Colonic mucosa (tissue), 4 donors: Measurements from ENCODE around the gene OS9. TPM values are rescaled to one million over a fixed set of nuclear protein-coding genes. Genes with fewer than 3 reads are reported as not detected.

Experiments
- DNase-seq: peaks from one replicate; pipeline ENCODE4 v3.0.0-alpha.2; 2020
- H3K27ac ChIP-seq: fragments of 200-600 bp; one replicate; pipeline ENCODE4 v1.8.0; 2021
- H3K27me3 ChIP-seq: fragments of 200-600 bp; one replicate; pipeline ENCODE4 v1.8.0; 2021
- H3K36me3 ChIP-seq: fragments of 200-600 bp; one replicate; pipeline ENCODE4 v1.8.0; 2021
- H3K4me1 ChIP-seq: fragments of 200-600 bp; one replicate; pipeline ENCODE4 v1.8.0; 2021; ENCODE audit warnings: mild to moderate bottlenecking
- H3K4me3 ChIP-seq: fragments of 200-600 bp; one replicate; pipeline ENCODE4 v1.8.0; 2021
- H3K9ac ChIP-seq, 2 donors: one replicate each; pipeline ENCODE4 v1.7.0; 2013; ENCODE audit warnings: control low read depth in 2 of 2, low read depth in 2 of 2, low read length in 2 of 2
- H3K9me3 ChIP-seq: fragments of 200-600 bp; one replicate; pipeline ENCODE4 v1.8.0; 2021
- intact Hi-C: fragments of 100-400 bp; cut with DNase I; formaldehyde crosslinking; loops from one replicate; pipeline ENCODE4 v1.14.1; 2022
- total RNA-seq, 2 donors: library from RNA; stranded (reverse); fragmentation: NEBNext Ultra II Directional in 1 of 2; extraction: Animal tissue kit (Norgen Biotek cat#: 25700) in 1 of 2; gene quantifications; one replicate each; pipeline ENCODE4 v1.2.1, GENCODE V29; 2021
- TF ChIP-seq, protein P1 (sequence below): fragments of 200-600 bp; IDR thresholded peaks from one replicate; pipeline ENCODE4 v1.8.0; 2022; ENCODE audit warnings: antibody characterized with exemption, mild to moderate bottlenecking
- donor health status: healthy.
- donor health status: DM: no; HTN: no; CAD: no.
- donor health status: DM: no; HTN: no; CAD: no.

Gene OS9
- total RNA-seq, 2 donors from 2014 or later: 219 to 284 TPM

DNA sequence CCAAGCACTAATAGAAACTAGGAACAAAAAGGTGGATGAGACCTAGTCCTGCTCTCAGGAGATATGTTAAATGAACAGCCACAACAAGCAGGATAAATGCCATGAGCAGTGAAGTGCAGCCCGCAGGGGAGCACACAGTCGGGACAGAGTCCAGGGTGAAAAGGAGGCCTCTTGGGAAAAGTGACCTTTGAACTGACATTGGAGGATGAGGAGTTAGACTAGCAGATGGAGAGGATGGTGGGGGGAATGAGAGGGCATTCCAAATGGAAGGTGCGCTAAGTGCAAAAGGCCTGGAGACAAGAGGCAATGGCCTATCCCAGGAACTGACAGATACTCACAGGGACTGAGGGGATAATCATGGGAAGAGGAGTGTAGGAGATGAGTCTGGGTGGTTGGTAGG, 4.5 kb downstream of the OS9 start:
- no peak for DNase-seq
- Histone ChIP-seq H3K36me3 (peaks cover 9% of the 10 kb centered on the region), H3K9me3 (no peaks in the 10 kb centered on the region), H3K27me3 (no peaks in the 10 kb centered on the region), H3K27ac (no peak overlapping the region), H3K4me3 (no peak overlapping the region), H3K4me1 (peaks cover 6% of the 10 kb centered on the region), H3K9ac (no peak overlapping the region)
- intact Hi-C loops: no loop called here
- TF ChIP-seq, protein P1, sequence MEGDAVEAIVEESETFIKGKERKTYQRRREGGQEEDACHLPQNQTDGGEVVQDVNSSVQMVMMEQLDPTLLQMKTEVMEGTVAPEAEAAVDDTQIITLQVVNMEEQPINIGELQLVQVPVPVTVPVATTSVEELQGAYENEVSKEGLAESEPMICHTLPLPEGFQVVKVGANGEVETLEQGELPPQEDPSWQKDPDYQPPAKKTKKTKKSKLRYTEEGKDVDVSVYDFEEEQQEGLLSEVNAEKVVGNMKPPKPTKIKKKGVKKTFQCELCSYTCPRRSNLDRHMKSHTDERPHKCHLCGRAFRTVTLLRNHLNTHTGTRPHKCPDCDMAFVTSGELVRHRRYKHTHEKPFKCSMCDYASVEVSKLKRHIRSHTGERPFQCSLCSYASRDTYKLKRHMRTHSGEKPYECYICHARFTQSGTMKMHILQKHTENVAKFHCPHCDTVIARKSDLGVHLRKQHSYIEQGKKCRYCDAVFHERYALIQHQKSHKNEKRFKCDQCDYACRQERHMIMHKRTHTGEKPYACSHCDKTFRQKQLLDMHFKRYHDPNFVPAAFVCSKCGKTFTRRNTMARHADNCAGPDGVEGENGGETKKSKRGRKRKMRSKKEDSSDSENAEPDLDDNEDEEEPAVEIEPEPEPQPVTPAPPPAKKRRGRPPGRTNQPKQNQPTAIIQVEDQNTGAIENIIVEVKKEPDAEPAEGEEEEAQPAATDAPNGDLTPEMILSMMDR: no peak

DNA sequence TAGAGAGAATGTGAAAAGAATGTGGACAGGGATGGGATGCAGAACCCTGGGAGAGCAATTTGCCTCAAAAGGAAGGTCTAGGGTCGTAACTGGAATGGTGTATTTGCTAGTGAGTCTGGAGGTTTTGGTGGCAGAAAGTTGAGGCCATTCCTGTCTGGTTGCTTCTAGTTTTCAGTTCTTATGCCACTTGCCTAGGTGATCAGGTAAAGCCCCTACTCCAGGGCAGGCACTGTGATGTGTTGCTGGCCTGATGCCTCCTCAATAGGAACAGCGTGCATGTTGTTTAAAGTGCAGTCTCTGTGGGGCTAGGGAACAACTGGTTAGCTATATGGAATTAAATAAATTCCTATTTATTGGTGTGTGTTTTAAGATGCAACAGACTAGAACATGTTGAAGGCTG, 6.4 kb downstream of the OS9 start:
- Histone ChIP-seq H3K27ac (no peak overlapping the region), H3K27me3 (no peaks in the 10 kb centered on the region), H3K4me3 (no peak overlapping the region), H3K36me3 (peaks cover 9% of the 10 kb centered on the region), H3K9me3 (no peaks in the 10 kb centered on the region), H3K4me1 (no peaks in the 10 kb centered on the region), H3K9ac (no peak overlapping the region)
- TF ChIP-seq, protein P1: no peak
- DNase-seq: no peak
- intact Hi-C loops: no loop called here

DNA sequence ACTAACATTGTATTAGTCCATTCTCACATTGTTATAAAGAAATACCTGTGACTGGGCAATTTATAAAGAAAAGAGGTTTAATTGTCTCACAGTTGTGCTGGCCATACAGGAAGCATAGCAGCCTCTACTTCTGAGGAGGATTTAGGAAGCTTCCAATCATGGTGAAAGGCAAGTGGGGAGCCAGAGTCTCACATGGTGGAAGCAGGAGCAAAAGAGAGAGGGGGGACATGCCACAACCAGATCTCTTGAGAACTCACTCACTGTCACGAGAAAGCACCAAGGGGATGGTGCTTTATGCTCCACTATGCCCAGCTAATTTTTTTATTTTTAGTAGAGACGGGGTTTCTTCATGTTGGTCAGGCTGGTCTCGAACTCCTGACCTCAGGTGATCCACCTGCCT, 13.3 kb downstream of the OS9 start:
- no peak overlapping the region for H3K4me3 ChIP-seq
- intact Hi-C loops: no loop called here
- H3K27ac ChIP-seq: no peak overlapping the region
- no peak overlapping the region for H3K9ac ChIP-seq
- no peaks in the 10 kb centered on the region for H3K27me3 ChIP-seq
- H3K36me3 ChIP-seq: no peaks in the 10 kb centered on the region
- no peak for DNase-seq
- TF ChIP-seq, protein P1: no peak
- no peaks in the 10 kb centered on the region for H3K9me3 ChIP-seq
- H3K4me1 ChIP-seq: no peaks in the 10 kb centered on the region

DNA sequence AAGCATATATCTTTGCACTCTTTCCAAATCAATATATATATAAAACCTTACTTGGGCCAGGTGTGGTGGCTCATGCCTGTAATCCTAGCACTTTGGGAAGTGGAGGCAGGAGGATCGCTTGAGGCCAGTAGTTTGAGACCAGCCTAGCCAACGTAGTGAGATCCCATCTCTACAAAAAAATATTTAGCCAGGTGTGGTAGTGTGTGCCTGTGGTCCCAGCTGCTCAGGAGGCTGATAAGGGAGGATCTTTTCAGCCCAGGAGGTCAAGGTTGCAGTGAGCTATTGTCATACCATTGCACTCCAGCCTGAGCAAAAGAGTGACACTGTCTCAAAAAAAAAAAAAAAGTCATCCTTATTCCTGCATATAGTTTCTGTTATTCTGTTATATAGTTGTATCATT, 14.4 kb downstream of the OS9 start:
- no peaks in the 10 kb centered on the region for H3K4me1 ChIP-seq
- DNase-seq: no peak
- TF ChIP-seq, protein P1: no peak
- no peak overlapping the region for H3K4me3 ChIP-seq
- H3K36me3 ChIP-seq: no peaks in the 10 kb centered on the region
- no peaks in the 10 kb centered on the region for H3K27me3 ChIP-seq
- H3K9ac ChIP-seq: no peak overlapping the region
- no peaks in the 10 kb centered on the region for H3K9me3 ChIP-seq
- H3K27ac ChIP-seq: no peak overlapping the region
- intact Hi-C loops: no loop called here

DNA sequence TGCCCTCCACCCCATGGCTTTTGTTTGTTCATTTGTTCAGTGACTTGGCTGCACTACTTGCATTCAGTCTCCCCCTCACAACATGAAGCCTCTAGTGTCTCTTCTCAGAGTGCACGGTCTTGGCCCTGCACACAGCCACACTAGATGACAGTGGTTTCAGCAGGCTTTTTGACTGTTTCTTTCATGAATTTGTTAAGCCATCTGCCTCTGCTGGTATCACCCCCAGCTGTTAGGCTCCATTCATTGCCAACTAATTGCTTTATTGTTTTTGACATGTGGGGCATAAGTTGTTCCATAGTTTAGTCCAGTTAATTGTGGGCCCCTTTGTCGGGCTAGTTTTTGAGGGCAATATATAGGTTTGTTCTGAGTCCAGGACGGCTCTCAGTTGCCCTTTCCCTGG, 18.8 kb downstream of the OS9 start:
- H3K27ac ChIP-seq: no peak overlapping the region

More for the DNA sequence above, 18.8 kb downstream of the OS9 start:
- TF ChIP-seq, protein P1: no peak
- Histone ChIP-seq H3K36me3 (peaks cover 9% of the 10 kb centered on the region), H3K4me3 (no peak overlapping the region), H3K9me3 (no peaks in the 10 kb centered on the region), H3K4me1 (no peaks in the 10 kb centered on the region), H3K9ac (no peak overlapping the region), H3K27me3 (no peaks in the 10 kb centered on the region)
- intact Hi-C loops: no loop called here
- DNase-seq: no peak
